Duodenal mucosa (tissue), 2 donors: ENCODE results near the gene ARIH1.
"Not testable (repeated sequence)": the region's sequence is repeated elsewhere in the genome, so short reads cannot be mapped to it uniquely, and the experiment has no call there.

Source experiments
- H3K27ac ChIP-seq: one replicate; pipeline ENCODE4 v1.7.0; 2013; ENCODE audit warnings: low read depth, low read length
- H3K27me3 ChIP-seq, 2 donors: one replicate each; pipeline ENCODE4 v1.7.0; 2013; ENCODE audit warnings: low read length in 2 of 2, control low read depth in 1 of 2; ENCODE audit not compliant: insufficient read depth in 2 of 2, control insufficient read depth in 1 of 2
- H3K36me3 ChIP-seq, 2 donors: one replicate each; pipeline ENCODE4 v1.7.0; 2013; ENCODE audit warnings: low read length in 2 of 2, control low read depth in 1 of 2; ENCODE audit not compliant: insufficient read depth in 2 of 2, control insufficient read depth in 1 of 2
- H3K4me1 ChIP-seq, 2 donors: one replicate each; pipeline ENCODE4 v1.7.0; 2013; ENCODE audit warnings: low read length in 2 of 2, control low read depth in 1 of 2; ENCODE audit not compliant: insufficient read depth in 2 of 2, control insufficient read depth in 1 of 2
- H3K4me3 ChIP-seq, 2 donors: one replicate each; pipeline ENCODE4 v1.7.0; 2013; ENCODE audit warnings: low read length in 2 of 2, low read depth in 1 of 2
- H3K9ac ChIP-seq, 2 donors: one replicate each; pipeline ENCODE4 v1.7.0; 2013; ENCODE audit warnings: low read length in 2 of 2, low read depth in 1 of 2
- H3K9me3 ChIP-seq, 2 donors: one replicate each; pipeline ENCODE4 v1.7.0; 2013; ENCODE audit warnings: low read length in 2 of 2, control low read depth in 1 of 2; ENCODE audit not compliant: control insufficient read depth in 1 of 2

The ARIH1 gene

GRCh38 chr15:72590427-72590826, 116.3 kb downstream of the ARIH1 start:
- Histone ChIP-seq H3K4me3 (no peak overlapping the region), H3K4me1 (no peaks in the 10 kb centered on the region), H3K9me3 (no peaks in the 10 kb centered on the region), H3K27ac (no peak overlapping the region), H3K27me3 (no peaks in the 10 kb centered on the region), H3K36me3 (peaks cover 0 to 15% of the 10 kb centered on the region in 2 donors), H3K9ac (no peak overlapping the region)

- Histone ChIP-seq H3K9ac (no peak overlapping the region), H3K4me3 (no peak overlapping the region), H3K36me3 (peaks cover 0 to 8% of the 10 kb centered on the region in 2 donors), H3K9me3 (no peaks in the 10 kb centered on the region), H3K27ac (no peak overlapping the region), H3K4me1 (no peaks in the 10 kb centered on the region), H3K27me3 (no peaks in the 10 kb centered on the region)
Measured at GRCh38 chr15:72591361-72591760, 117.2 kb downstream of the ARIH1 start.

GRCh38 chr15:72592097-72592496, 118.0 kb downstream of the ARIH1 start:
- no peak overlapping the region for H3K27ac ChIP-seq
- no peaks in the 10 kb centered on the region for H3K4me1 ChIP-seq
- H3K9ac ChIP-seq: no peak overlapping the region
- H3K27me3 ChIP-seq: no peaks in the 10 kb centered on the region
- peaks cover 0 to 7% of the 10 kb centered on the region in 2 donors for H3K36me3 ChIP-seq
- H3K4me3 ChIP-seq: no peak overlapping the region
- no peaks in the 10 kb centered on the region for H3K9me3 ChIP-seq

- no peaks in the 10 kb centered on the region for H3K27me3 ChIP-seq
- no peaks in the 10 kb centered on the region for H3K9me3 ChIP-seq
- H3K36me3 ChIP-seq: peaks cover 0 to 4% of the 10 kb centered on the region in 2 donors
- no peaks in the 10 kb centered on the region for H3K4me1 ChIP-seq
- no peak overlapping the region for H3K27ac ChIP-seq
- H3K4me3 ChIP-seq: no peak overlapping the region
- no peak overlapping the region for H3K9ac ChIP-seq
Measured at GRCh38 chr15:72592676-72593075, 118.5 kb downstream of the ARIH1 start.

GRCh38 chr15:72593838-72594237, 119.7 kb downstream of the ARIH1 start:
- Histone ChIP-seq H3K9ac (no peak overlapping the region), H3K27ac (no peak overlapping the region), H3K36me3 (peaks cover 0 to 4% of the 10 kb centered on the region in 2 donors), H3K4me3 (no peak overlapping the region), H3K4me1 (no peaks in the 10 kb centered on the region), H3K27me3 (no peaks in the 10 kb centered on the region), H3K9me3 (no peaks in the 10 kb centered on the region)

GRCh38 chr15:72599855-72600464, 125.8 kb downstream of the ARIH1 start:
- Histone ChIP-seq H3K9ac (no peak overlapping the region), H3K9me3 (no peaks in the 10 kb centered on the region), H3K4me1 (no peaks in the 10 kb centered on the region), H3K4me3 (no peak overlapping the region), H3K27ac (no peak overlapping the region), H3K36me3 (no peaks in the 10 kb centered on the region), H3K27me3 (no peaks in the 10 kb centered on the region)

GRCh38 chr15:72604794-72605193, 130.7 kb downstream of the ARIH1 start:
- H3K27me3 ChIP-seq: no peaks in the 10 kb centered on the region
- no peaks in the 10 kb centered on the region for H3K9me3 ChIP-seq
- no peak overlapping the region for H3K27ac ChIP-seq
- no peaks in the 10 kb centered on the region for H3K36me3 ChIP-seq
- no peaks in the 10 kb centered on the region for H3K4me1 ChIP-seq
- no peak overlapping the region for H3K4me3 ChIP-seq
- no peak overlapping the region for H3K9ac ChIP-seq

GRCh38 chr15:72608084-72608483, 134.0 kb downstream of the ARIH1 start:
- H3K4me3 ChIP-seq, H3K36me3 ChIP-seq, H3K27me3 ChIP-seq, H3K9ac ChIP-seq, H3K27ac ChIP-seq, H3K4me1 ChIP-seq, H3K9me3 ChIP-seq: not testable (repeated sequence)

GRCh38 chr15:72609862-72610261, 135.7 kb downstream of the ARIH1 start:
- Histone ChIP-seq H3K27ac (no peak overlapping the region), H3K4me1 (no peaks in the 10 kb centered on the region)

GRCh38 chr15:72612324-72612723, 138.2 kb downstream of the ARIH1 start:
- H3K9ac ChIP-seq, H3K27me3 ChIP-seq, H3K9me3 ChIP-seq, H3K27ac ChIP-seq, H3K4me1 ChIP-seq, H3K36me3 ChIP-seq, H3K4me3 ChIP-seq: not testable (repeated sequence)

More at GRCh38 chr15:72609862-72610261, 135.7 kb downstream of the ARIH1 start:
- Histone ChIP-seq H3K4me3 (no peak overlapping the region), H3K36me3 (no peaks in the 10 kb centered on the region), H3K9ac (no peak overlapping the region), H3K27me3 (no peaks in the 10 kb centered on the region), H3K9me3 (no peaks in the 10 kb centered on the region)
